Measurements from ENCODE around the gene ZNF683. TPM values are rescaled to one million over a fixed set of nuclear protein-coding genes. Genes with fewer than 3 reads are reported as not detected.
A peak's percentile ranks its signal among the peaks of the same experiment; 100 is the strongest.

ZNF683 gene
- total and polyA plus RNA-seq, 9 of the 15 experiments (the other 6 are each of a cell fraction or from before 2014, with no cell fraction given), result not detected

GRCh38 chr1:26411624-26412074 is 39.1 kb upstream of the ZNF683 start:
- no peak for DNase-seq (ENCODE audit: extremely low read depth in 1 of 4, low spot score in 3 of 4)
- H2AFZ ChIP-seq (ENCODE audit: low read depth, low read length), result no peak overlapping the region
- H3K27me3 ChIP-seq (ENCODE audit: control insufficient read depth in 2 of 2, insufficient read depth in 2 of 2, low read length in 2 of 2), result peaks cover 0 to 5% of the 10 kb centered on the region in 2 experiments; a peak in 1 of 5 replicates
- no TSS peak for BruUV-seq (replicated peaks)
- intact Hi-C loops (cut with micrococcal nuclease), result no loop called here
- no peaks in the 10 kb centered on the region for H3K79me2 ChIP-seq (ENCODE audit: control insufficient read depth, insufficient read depth, low read length)
- in situ Hi-C loops (cut with MboI), result no loop called here
- 53% methylated on average over 20 of the region's 20 CpGs for WGBS (ENCODE audit: insufficient coverage, low coverage, missing lambda C conversion rate)
- no peaks in the 10 kb centered on the region for H3K9me1 ChIP-seq (ENCODE audit: control insufficient read depth, insufficient read depth, low read length)
- peak overlapping the region in 1 of 2 experiments; percentile 28; a peak in 1 of 4 replicates for H3K9ac ChIP-seq (ENCODE audit: insufficient read depth in 1 of 2, low read depth in 2 of 2, low read length in 2 of 2)
- no peak overlapping the region for H3K27ac ChIP-seq (ENCODE audit: extremely low read depth, low read depth, low read length)
- no peak for ATAC-seq
- no peak for FAIRE-seq
- CTCF ChIA-PET (ENCODE audit: low intra/inter-chr PET ratio), result no interaction called here
- POLR2A ChIA-PET, result interaction anchor here (1.0 kb wide), 1 partner anchor 8 kb away, joined by 3 read pairs; no protein-coding TSS in a partner anchor
- TF ChIP-seq MGA (IDR thresholded peaks at IDR 0.05) (peak; percentile 33; the same call in 1 of the 2 replicates), MAX (CRISPR knock-in tag; IDR thresholded peaks at IDR 0.05) (0 out of 2 replicates have a peak, but pooled peaks have one; percentile 25), OTX1 (CRISPR knock-in tag; IDR thresholded peaks at IDR 0.05) (no peak), E2F6 (IDR thresholded peaks at IDR 0.05; ENCODE audit: borderline replicate concordance in 1 of 2, extremely low read depth in 1 of 2, insufficient read depth in 1 of 2, insufficient read length in 1 of 2, low read depth in 1 of 2, low read length in 1 of 2, poor library complexity in 1 of 2, severe bottlenecking in 1 of 2) (peak; percentile 38 to 92)
- H3K9me3 ChIP-seq (replicated peaks; ENCODE audit: control insufficient read depth, insufficient read depth, low read depth, low read length), result no peaks in the 10 kb centered on the region
- H3K4me1 ChIP-seq (replicated peaks in 1 of 2; ENCODE audit: control insufficient read depth in 2 of 2, insufficient read depth in 2 of 2, low read length in 2 of 2), result peaks cover 12 to 39% of the 10 kb centered on the region in 2 experiments; a peak in 4 of 5 replicates
- no peaks in the 10 kb centered on the region for H3K36me3 ChIP-seq (ENCODE audit: control insufficient read depth, insufficient read depth, low read length)
- H4K20me1 ChIP-seq (replicated peaks; ENCODE audit: control insufficient read depth, insufficient read depth, low read length), result peaks cover 5% of the 10 kb centered on the region; the same call in 1 of the 2 replicates
- no peak overlapping the region for H3K4me2 ChIP-seq (ENCODE audit: insufficient read depth, low read length)
- no peak overlapping the region for H3K4me3 ChIP-seq
